Glutamatergic neuron (in vitro differentiated cells): Measurements from ENCODE around the gene TEX52. TPM values are rescaled to one million over a fixed set of nuclear protein-coding genes. Genes with fewer than 3 reads are reported as not detected.
A peak's percentile ranks its signal among the peaks of the same experiment; 100 is the strongest.

Experiments
- DNase-seq: peaks from one replicate; pipeline ENCODE4 v3.0.0; 2022
- H3K27ac Mint-ChIP-seq: one replicate; pipeline ENCODE4 v1.8.0; 2020; ENCODE audit warnings: mild to moderate bottlenecking, mixed read lengths, inconsistent platforms; ENCODE audit not compliant: unreplicated experiment
- H3K27me3 Mint-ChIP-seq: one replicate; pipeline ENCODE4 v1.8.0; 2020; ENCODE audit warnings: mild to moderate bottlenecking, moderate library complexity, mixed read lengths, inconsistent platforms; ENCODE audit not compliant: unreplicated experiment
- H3K36me3 Mint-ChIP-seq: one replicate; pipeline ENCODE4 v1.8.0; 2020; ENCODE audit warnings: mild to moderate bottlenecking, mixed read lengths, inconsistent platforms; ENCODE audit not compliant: unreplicated experiment
- H3K4me1 Mint-ChIP-seq: one replicate; pipeline ENCODE4 v1.8.0; 2020; ENCODE audit warnings: mild to moderate bottlenecking, low read depth, mixed read lengths, inconsistent platforms; ENCODE audit not compliant: unreplicated experiment
- H3K4me3 Mint-ChIP-seq: one replicate; pipeline ENCODE4 v1.8.0; 2020; ENCODE audit warnings: mild to moderate bottlenecking, mixed read lengths, inconsistent platforms; ENCODE audit not compliant: unreplicated experiment
- H3K9me3 Mint-ChIP-seq: one replicate; pipeline ENCODE4 v1.8.0; 2020; ENCODE audit warnings: mild to moderate bottlenecking, moderate library complexity, mixed read lengths, inconsistent platforms; ENCODE audit not compliant: unreplicated experiment
- total RNA-seq: library from RNA; stranded (reverse); fragmentation: NEBNext Ultra II Directional; extraction: Animal tissue kit (Norgen Biotek cat#: 25700); gene quantifications from one replicate; pipeline ENCODE4 v1.2.1, GENCODE V29; 2021; ENCODE audit not compliant: unreplicated experiment
- TF ChIP-seq, protein P1 (sequence below): fragments of 200-600 bp; sonication (generic); IDR thresholded peaks from one replicate; pipeline ENCODE4 v1.5.0; 2021; ENCODE audit not compliant: partially characterized antibody, unreplicated experiment

TEX52 gene
- total RNA-seq, 1 donor from 2014 or later: not detected

DNA sequence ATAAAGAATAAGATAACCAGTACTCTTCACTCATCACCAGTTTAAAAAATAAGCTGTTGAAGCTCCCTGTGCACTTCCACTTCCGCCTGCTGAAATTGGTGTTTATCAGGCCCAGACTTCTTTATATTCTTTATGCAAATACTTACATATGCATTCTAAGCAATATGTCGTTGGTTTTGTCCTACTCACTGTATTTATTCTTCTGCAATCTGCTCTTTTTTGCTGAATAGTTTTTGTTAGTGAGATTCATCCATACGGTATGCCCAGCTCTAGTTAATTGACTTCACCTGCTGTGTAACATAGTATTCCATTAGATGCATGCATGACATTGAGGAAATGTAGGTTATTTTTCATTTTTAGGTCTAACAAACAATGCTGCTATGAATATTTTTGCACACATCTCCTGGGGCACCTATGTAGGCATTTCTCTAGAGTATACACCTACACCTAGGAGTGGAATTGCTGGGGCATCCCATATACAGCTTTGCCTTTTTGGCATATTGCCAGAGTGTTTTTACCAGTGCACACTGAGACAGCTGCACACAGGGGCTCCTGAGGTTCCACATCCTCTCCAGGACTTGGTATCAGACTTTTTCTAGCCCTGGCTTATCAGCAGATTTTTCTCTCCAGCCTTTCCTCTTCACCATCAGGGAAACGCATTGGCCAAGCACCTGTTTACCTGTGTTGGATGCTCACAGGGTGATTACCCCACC lies 21.0 kb downstream of the TEX52 start:
- H3K27me3 Mint-ChIP-seq: peaks cover 2% of the 10 kb centered on the region
- H3K9me3 Mint-ChIP-seq: peaks cover 2% of the 10 kb centered on the region
- TF ChIP-seq, protein P1, sequence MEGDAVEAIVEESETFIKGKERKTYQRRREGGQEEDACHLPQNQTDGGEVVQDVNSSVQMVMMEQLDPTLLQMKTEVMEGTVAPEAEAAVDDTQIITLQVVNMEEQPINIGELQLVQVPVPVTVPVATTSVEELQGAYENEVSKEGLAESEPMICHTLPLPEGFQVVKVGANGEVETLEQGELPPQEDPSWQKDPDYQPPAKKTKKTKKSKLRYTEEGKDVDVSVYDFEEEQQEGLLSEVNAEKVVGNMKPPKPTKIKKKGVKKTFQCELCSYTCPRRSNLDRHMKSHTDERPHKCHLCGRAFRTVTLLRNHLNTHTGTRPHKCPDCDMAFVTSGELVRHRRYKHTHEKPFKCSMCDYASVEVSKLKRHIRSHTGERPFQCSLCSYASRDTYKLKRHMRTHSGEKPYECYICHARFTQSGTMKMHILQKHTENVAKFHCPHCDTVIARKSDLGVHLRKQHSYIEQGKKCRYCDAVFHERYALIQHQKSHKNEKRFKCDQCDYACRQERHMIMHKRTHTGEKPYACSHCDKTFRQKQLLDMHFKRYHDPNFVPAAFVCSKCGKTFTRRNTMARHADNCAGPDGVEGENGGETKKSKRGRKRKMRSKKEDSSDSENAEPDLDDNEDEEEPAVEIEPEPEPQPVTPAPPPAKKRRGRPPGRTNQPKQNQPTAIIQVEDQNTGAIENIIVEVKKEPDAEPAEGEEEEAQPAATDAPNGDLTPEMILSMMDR: no peak
- peaks cover 2% of the 10 kb centered on the region for H3K4me1 Mint-ChIP-seq
- no peak overlapping the region for H3K27ac Mint-ChIP-seq
- peaks cover 6% of the 10 kb centered on the region for H3K36me3 Mint-ChIP-seq
- no peak overlapping the region for H3K4me3 Mint-ChIP-seq
- DNase-seq: no peak

DNA sequence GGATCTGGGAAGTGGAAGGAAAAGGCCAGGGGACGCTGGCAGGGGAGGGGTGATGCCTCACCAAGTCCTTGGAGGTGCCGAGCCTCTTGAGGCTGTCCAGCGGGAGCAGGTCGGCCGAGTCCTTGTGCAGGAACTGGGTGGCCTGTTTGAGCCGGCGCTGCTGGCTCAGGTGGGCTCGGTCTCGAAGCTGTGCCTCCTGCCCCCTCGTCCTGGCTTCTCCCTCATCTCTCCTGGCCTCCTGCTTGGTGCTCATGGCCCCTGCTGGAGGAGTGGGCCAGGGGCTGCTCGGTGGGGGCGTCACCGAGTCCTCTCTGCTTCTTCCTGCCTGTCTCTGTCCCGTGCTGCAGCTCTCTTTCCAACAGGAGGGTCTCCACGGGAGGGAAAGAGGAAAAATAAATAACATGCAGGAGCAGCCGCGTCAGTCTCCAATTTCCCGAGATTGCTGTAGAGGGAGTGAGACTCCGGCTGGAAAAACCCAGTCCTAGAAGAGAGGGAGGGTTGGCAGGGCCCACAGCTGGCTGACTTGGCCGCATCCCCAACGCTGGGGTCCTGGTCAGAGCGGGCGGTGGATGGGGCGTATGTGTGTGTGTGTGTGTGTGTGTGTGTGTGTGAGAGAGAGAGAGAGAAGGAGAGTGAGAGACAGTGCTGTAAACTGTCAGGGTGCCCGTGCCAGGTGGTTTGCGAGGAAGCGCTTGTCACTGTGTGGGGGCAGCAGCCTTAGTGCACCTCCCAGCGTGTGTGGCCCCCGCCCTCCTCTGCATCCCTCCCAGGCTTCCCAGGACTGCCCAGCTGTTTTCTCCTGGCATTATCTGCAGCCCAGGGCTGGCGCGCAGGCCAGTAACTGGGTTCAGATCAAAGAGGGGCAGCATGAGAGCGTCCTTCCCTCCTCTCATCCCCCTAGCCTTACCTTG lies 22.0 kb downstream of the TEX52 start, which contains the start of gene NRIP2:
NRIP2 (minus strand) TSS at position 455 of the 911 bp plus-strand sequence; CDS start at position 403, 52 bp downstream.
- Mint-ChIP-seq H3K9me3 (peaks cover 2% of the 10 kb centered on the region), H3K4me3 (no peak within 1 kb of the TSS), H3K36me3 (peaks cover 11% of the 10 kb centered on the region), H3K27ac (no peak within 1 kb of the TSS), H3K4me1 (peaks cover 2% of the 10 kb centered on the region), H3K27me3 (peaks cover 2% of the 10 kb centered on the region)
- peak; percentile 35 for DNase-seq
- TF ChIP-seq, protein P1: no peak

DNA sequence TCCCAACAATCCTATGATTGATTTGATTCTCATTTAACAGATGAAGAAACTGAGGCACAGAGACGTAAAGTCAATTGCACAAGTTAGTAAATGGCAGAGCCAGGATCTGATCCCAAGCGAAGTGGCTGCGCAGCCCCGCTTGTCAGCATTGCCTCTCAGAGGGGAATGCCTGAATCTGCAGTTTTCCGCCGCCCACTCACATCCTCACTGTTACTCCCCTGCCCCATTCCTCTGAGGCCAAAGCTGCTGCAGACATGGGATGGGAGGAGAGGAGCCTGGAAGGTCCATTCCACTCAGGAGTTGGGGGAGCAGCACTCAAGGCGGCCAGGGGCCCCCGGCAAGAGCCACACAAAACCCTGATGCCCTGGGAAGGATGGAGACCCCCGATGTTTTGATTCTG lies 23.0 kb downstream of the TEX52 start:
- Mint-ChIP-seq H3K9me3 (peaks cover 2% of the 10 kb centered on the region), H3K4me1 (peaks cover 2% of the 10 kb centered on the region), H3K27ac (no peak overlapping the region), H3K4me3 (no peak overlapping the region), H3K27me3 (peaks cover 2% of the 10 kb centered on the region), H3K36me3 (peaks cover 11% of the 10 kb centered on the region)
- TF ChIP-seq, protein P1: no peak
- DNase-seq: no peak

DNA sequence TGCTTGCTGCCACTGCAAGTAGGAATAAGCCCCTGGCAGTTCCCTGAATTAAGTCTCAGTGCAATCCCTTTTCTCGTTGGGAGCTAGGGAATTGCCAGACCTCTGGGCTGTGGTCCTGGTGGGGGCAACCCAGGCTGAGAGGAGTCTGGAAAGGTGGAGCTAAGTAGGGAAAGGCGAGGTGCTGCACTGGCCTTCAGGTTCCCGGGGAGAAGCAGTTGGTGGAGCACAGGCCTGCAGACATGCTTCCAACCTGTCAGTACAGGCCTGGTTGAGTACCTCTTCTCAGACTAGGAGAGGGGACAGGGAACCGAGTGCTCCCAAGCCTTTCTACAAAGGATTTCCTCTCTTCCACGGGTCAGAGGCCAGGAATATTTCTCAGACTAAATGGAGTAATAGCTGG lies 23.5 kb downstream of the TEX52 start:
- peaks cover 2% of the 10 kb centered on the region for H3K27me3 Mint-ChIP-seq
- peaks cover 11% of the 10 kb centered on the region for H3K36me3 Mint-ChIP-seq
- H3K4me1 Mint-ChIP-seq: peaks cover 2% of the 10 kb centered on the region
- no peak for DNase-seq
- no peak overlapping the region for H3K27ac Mint-ChIP-seq
- TF ChIP-seq, protein P1: no peak
- H3K9me3 Mint-ChIP-seq: peaks cover 2% of the 10 kb centered on the region
- H3K4me3 Mint-ChIP-seq: no peak overlapping the region
